Neural cell (in vitro differentiated cells): ENCODE results near the gene OR51A2. TPM values are rescaled to one million over a fixed set of nuclear protein-coding genes. Genes with fewer than 3 reads are reported as not detected.

ENCODE experiments used
- H2AFZ ChIP-seq: fragments of 200-600, 300-800 bp; sonication (generic), shearing (Covaris generic); 2 replicates; pipeline ENCODE4 v1.6.0; 2014; ENCODE audit warnings: low read depth, mild to moderate bottlenecking, antibody characterized with exemption, low read length, moderate library complexity
- H3F3A ChIP-seq: fragments of 200-600 bp; shearing (Covaris generic); 2 replicates; pipeline ENCODE4 v1.6.1; 2016; ENCODE audit warnings: mild to moderate bottlenecking, moderate library complexity, mixed read lengths, antibody characterized with exemption, low read length; ENCODE audit not compliant: insufficient read depth, poor library complexity, severe bottlenecking
- H3K27ac ChIP-seq: fragments of 200-600, 300-800 bp; sonication (generic), shearing (Covaris generic); 2 replicates; pipeline ENCODE4 v1.5.1; 2014; ENCODE audit warnings: mild to moderate bottlenecking, low read length, moderate library complexity
- H3K27me3 ChIP-seq: fragments of 300-800, 200-600 bp; sonication (generic), shearing (Covaris generic); 2 replicates; pipeline ENCODE4 v1.6.0; 2014; ENCODE audit warnings: mild to moderate bottlenecking, low read depth, low read length, moderate library complexity; ENCODE audit not compliant: insufficient read depth
- H3K36me3 ChIP-seq: fragments of 300-800, 200-600 bp; sonication (generic), shearing (Covaris generic); 2 replicates; pipeline ENCODE4 v1.5.1; 2014; ENCODE audit warnings: mild to moderate bottlenecking, antibody characterized with exemption, low read length, moderate library complexity; ENCODE audit not compliant: insufficient read depth
- H3K4me2 ChIP-seq: fragments of 300-800, 200-600 bp; sonication (generic), shearing (Covaris generic); 2 replicates; pipeline ENCODE4 v1.6.0; 2014; ENCODE audit warnings: mild to moderate bottlenecking, low read length
- H3K4me3 ChIP-seq: fragments of 300-800, 200-600 bp; sonication (generic), shearing (Covaris generic); 2 replicates; pipeline ENCODE4 v1.5.1; 2014; ENCODE audit warnings: mild to moderate bottlenecking, low read length, moderate library complexity
- H3K79me2 ChIP-seq: fragments of 200-600 bp; shearing (Covaris generic); replicated peaks from 2 replicates; pipeline ENCODE4 v1.6.0; 2014; ENCODE audit warnings: mild to moderate bottlenecking, low read length, moderate library complexity; ENCODE audit not compliant: insufficient read depth
- H3K9ac ChIP-seq: fragments of 300-800, 200-600 bp; sonication (generic), shearing (Covaris generic); 2 replicates; pipeline ENCODE4 v1.6.1; 2016; ENCODE audit warnings: mild to moderate bottlenecking, low read length, mixed read lengths
- H3K9me2 ChIP-seq: fragments of 200-600 bp; shearing (Covaris generic); 2 replicates; pipeline ENCODE4 v1.6.1; 2016; ENCODE audit warnings: mild to moderate bottlenecking, low read length, mixed read lengths; ENCODE audit not compliant: insufficient read depth
- H3K9me3 ChIP-seq: fragments of 200-600, 300-800 bp; sonication (generic), shearing (Covaris generic); 2 replicates; pipeline ENCODE4 v1.6.1; 2016; ENCODE audit warnings: mild to moderate bottlenecking, mixed run types, low read length, moderate library complexity, mixed read lengths
- H4K20me1 ChIP-seq: fragments of 200-600 bp; shearing (Covaris generic); 2 replicates; pipeline ENCODE4 v1.6.1; 2016; ENCODE audit warnings: mild to moderate bottlenecking, mixed run types; ENCODE audit not compliant: insufficient read depth
- CTCF ChIP-seq: fragments of 450-650 bp; IDR thresholded peaks from 2 replicates; pipeline ENCODE4 v1.5.1; 2014; ENCODE audit warnings: antibody characterized with exemption, mild to moderate bottlenecking, moderate library complexity; ENCODE audit not compliant: poor library complexity, severe bottlenecking
- EP300 ChIP-seq: fragments of 450-650 bp; conservative IDR thresholded peaks from 2 replicates; pipeline ENCODE4 v1.6.1; 2014; ENCODE audit warnings: antibody characterized with exemption, mild to moderate bottlenecking, moderate library complexity; ENCODE audit not compliant: poor library complexity, severe bottlenecking
- EZH2 ChIP-seq: fragments of 200-600, 300-800 bp; shearing (Covaris generic), sonication (generic); IDR thresholded peaks from 2 replicates; pipeline ENCODE4 v1.6.1; 2014; ENCODE audit warnings: antibody characterized with exemption, low read length, borderline replicate concordance, mild to moderate bottlenecking; ENCODE audit not compliant: insufficient read depth, poor library complexity, severe bottlenecking
- MXI1 ChIP-seq: fragments of 450-650 bp; conservative IDR thresholded peaks from 2 replicates; pipeline ENCODE4 v1.6.1; 2014; ENCODE audit warnings: antibody characterized with exemption, mild to moderate bottlenecking; ENCODE audit not compliant: poor library complexity, severe bottlenecking
- POLR2AphosphoS5 ChIP-seq: IDR thresholded peaks from 2 replicates; pipeline ENCODE4 v1.6.1; 2012
- RAD21 ChIP-seq: fragments of 450-650 bp; conservative IDR thresholded peaks from 2 replicates; pipeline ENCODE4 v1.6.1; 2014; ENCODE audit warnings: antibody characterized with exemption, mild to moderate bottlenecking, moderate library complexity
- REST ChIP-seq: IDR thresholded peaks from 2 replicates; pipeline ENCODE4 v1.6.1; 2012; ENCODE audit warnings: borderline replicate concordance
- SMC3 ChIP-seq: fragments of 450-650 bp; conservative IDR thresholded peaks from 2 replicates; pipeline ENCODE4 v1.6.1; 2014; ENCODE audit warnings: antibody characterized with exemption, mild to moderate bottlenecking, moderate library complexity; ENCODE audit not compliant: poor library complexity
- TAF1 ChIP-seq: IDR thresholded peaks from 2 replicates; pipeline ENCODE4 v1.6.1; 2012; ENCODE audit warnings: low read depth
- polyA plus RNA-seq: library from polyadenylated mRNA; depleted of rRNA; stranded (reverse); fragments of >200 nt; gene quantifications from 2 replicates; pipeline ENCODE4 v1.2.3, GENCODE V29; 2014

Gene OR51A2
- polyA plus RNA-seq, 1 donor from 2014 or later = not detected

DNA sequence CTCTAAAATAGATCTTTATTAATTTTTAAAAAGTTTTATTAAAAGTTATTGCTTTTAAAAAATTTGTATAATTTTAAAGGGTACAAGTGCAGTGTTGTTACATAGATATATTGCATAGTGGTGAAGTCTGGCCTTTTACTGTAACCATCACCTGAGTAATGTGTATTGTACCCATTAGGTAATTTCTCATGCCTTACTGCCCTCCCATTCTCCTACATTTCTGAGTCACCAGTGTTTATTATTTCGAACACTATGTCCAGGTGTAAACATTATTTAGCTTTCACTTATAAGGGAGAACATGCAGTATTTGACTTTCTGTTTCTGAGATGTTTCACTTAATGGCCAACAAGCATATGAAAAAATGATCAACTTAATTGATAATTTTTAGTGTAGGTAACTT lies 33.7 kb downstream of the OR51A2 start:
- no peaks in the 10 kb centered on the region for H3K9me3 ChIP-seq
- no peaks in the 10 kb centered on the region for H3F3A ChIP-seq
- H3K27ac ChIP-seq = no peak overlapping the region
- H3K4me2 ChIP-seq = no peak overlapping the region
- H3K9ac ChIP-seq = no peak overlapping the region
- H4K20me1 ChIP-seq = no peaks in the 10 kb centered on the region
- H3K4me3 ChIP-seq = no peak overlapping the region
- H3K79me2 ChIP-seq = no peaks in the 10 kb centered on the region
- no peaks in the 10 kb centered on the region for H3K9me2 ChIP-seq
- H3K27me3 ChIP-seq = no peaks in the 10 kb centered on the region
- no peak for TF ChIP-seq REST
- no peak for TF ChIP-seq EP300
- TF ChIP-seq SMC3 = no peak
- no peak for TF ChIP-seq TAF1
- TF ChIP-seq MXI1 = no peak
- no peak for TF ChIP-seq RAD21
- no peak for TF ChIP-seq CTCF
- no peak for TF ChIP-seq EZH2
- H2AFZ ChIP-seq = no peak overlapping the region
- no peaks in the 10 kb centered on the region for H3K36me3 ChIP-seq

- no peak within 1 kb of the TSS for H3K4me2 ChIP-seq
- H3F3A ChIP-seq = no peaks in the 10 kb centered on the region
- H3K9me3 ChIP-seq = no peaks in the 10 kb centered on the region
- H3K9ac ChIP-seq = no peak within 1 kb of the TSS
- H3K9me2 ChIP-seq = no peaks in the 10 kb centered on the region
- no peak within 1 kb of the TSS for H3K27ac ChIP-seq
- no peaks in the 10 kb centered on the region for H3K27me3 ChIP-seq
- no peak within 1 kb of the TSS for H2AFZ ChIP-seq
- no peaks in the 10 kb centered on the region for H4K20me1 ChIP-seq
- no peaks in the 10 kb centered on the region for H3K79me2 ChIP-seq
- no peak for TF ChIP-seq MXI1
- no peak for TF ChIP-seq EZH2
- no peak for TF ChIP-seq POLR2AphosphoS5
- no peak for TF ChIP-seq CTCF
- TF ChIP-seq REST = no peak
- TF ChIP-seq SMC3 = no peak
- TF ChIP-seq RAD21 = no peak
- no peak for TF ChIP-seq EP300
- no peak for TF ChIP-seq TAF1
- no peak within 1 kb of the TSS for H3K4me3 ChIP-seq
- H3K36me3 ChIP-seq = no peaks in the 10 kb centered on the region
Observed at GRCh38 chr11:4919250-4919649, 36.3 kb downstream of the OR51A2 start, which contains the start of gene OR51G2. Gene OR51G2 (minus strand): TSS chr11:4919350. CDS start chr11:4915663, 3,687 bp downstream.
